Muscle of arm (tissue), 12 donors: ENCODE data around the gene SAXO1. TPM values are rescaled to one million over a fixed set of nuclear protein-coding genes. Genes with fewer than 3 reads are reported as not detected.
"Not testable (repeated sequence)": the region's sequence is repeated elsewhere in the genome, so short reads cannot be mapped to it uniquely, and the experiment has no call there.

Experiments used
- DNase-seq: peaks from one replicate; pipeline ENCODE4 v3.0.0-alpha.2; 2013
- polyA plus RNA-seq, 12 donors: library from polyadenylated mRNA; unstranded; fragments of 120-200 nt; gene quantifications; one replicate each; pipeline ENCODE4 v1.2.1, GENCODE V29; 2013; ENCODE audit not compliant: insufficient read length in 12 of 12

SAXO1 gene
- polyA plus RNA-seq, 12 donors: 0.07 to 0.24 (median 0.13) TPM; not detected in 2

- no peak for DNase-seq
Observed at GRCh38 chr9:19000133-19000532, 32.9 kb downstream of the SAXO1 start.

DNA sequence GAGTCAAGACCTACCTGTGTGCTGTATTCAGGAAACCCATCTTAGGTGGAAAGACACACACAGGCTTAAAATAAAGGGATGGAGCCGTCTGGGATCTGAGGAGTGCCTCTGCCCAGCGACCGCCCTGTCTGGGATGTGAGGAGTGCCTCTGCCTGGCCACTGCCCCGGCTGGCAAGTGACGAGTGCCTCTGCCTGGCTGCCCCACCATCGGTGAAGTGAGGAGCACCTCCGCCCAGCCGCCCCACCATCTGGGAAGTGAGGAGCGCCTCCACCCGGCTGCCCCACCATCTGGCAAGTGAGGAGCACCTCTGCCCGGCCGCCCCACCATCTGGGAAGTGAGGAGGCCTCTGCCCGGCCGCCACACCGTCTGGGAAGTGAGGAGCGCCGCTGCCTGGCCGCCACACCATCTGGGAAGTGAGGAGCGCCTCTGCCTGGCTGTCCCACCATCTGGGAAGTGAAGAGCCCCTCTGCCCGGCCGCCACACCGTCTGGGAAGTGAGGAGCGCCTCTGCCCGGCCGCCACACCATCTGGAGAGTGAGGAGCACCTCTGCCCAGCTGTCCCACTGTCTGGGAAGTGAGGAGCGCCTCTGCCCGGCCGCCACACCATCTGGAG lies 33.7 kb downstream of the SAXO1 start:
- no peak for DNase-seq

GRCh38 chr9:18997151-18997550 lies 35.9 kb downstream of the SAXO1 start:
- no peak for DNase-seq

DNA sequence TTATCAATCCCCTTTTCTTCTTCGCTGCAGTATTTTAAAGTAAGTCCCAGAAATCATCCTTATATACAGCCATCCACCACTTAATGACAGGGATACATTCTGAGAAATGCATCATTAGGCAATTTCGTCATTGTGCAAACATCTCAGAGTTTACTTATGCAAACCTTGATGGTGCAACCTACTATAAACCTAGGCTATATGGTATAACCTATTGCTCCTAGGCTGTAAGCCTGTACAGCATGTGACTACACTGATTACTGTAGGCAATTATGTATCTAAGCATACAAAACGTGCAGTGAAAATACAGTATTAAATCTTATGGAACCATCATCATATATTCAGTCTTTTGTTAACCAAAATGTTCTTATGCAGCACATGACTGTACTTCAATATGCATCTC lies 36.8 kb downstream of the SAXO1 start:
- no peak for DNase-seq

GRCh38 chr9:18994263-18994916 lies 38.6 kb downstream of the SAXO1 start:
- no peak for DNase-seq

- DNase-seq: not testable (repeated sequence)
Observed at GRCh38 chr9:18991197-18991596, 41.8 kb downstream of the SAXO1 start.

- DNase-seq: no peak
Observed at GRCh38 chr9:18990494-18990893, 42.5 kb downstream of the SAXO1 start.

- no peak for DNase-seq
Observed at GRCh38 chr9:18989865-18990264, 43.1 kb downstream of the SAXO1 start.

DNA sequence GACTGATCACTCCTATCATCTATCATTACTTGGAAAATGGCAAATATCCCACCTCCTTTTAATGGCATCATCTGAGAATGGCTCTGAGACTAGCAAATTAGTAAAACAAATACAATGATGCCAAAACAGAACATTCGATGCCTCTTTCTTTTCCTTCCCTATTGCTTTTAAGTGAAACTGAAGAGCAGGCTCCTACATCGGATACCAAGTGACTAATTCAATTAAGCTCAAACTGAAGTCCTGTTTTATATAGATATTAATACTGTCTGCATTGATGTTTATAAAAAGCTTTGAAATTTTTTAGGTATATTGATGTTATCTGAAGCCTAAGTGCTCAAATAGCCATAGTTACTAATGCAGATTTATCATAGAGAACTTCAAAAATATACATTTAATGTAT lies 43.9 kb downstream of the SAXO1 start:
- no peak for DNase-seq

DNA sequence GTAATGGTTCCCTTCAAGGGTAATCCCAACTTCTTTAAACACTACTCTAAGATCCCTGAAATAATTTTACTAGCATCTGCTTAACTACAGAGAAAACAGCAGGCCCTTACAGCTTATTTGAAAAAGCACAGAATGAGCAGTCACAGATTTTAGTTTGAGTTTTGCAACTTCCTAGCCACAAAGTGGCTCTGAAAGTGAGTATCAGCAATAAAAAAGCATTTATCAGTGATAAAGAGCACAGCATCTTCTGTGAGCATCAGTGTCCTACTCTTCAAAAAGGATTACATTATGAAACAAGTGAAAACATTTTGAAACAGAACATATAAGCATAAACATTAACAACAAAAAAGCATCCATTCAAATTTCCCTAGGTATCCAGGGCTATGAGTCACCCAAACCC lies 45.0 kb downstream of the SAXO1 start:
- no peak for DNase-seq

DNA sequence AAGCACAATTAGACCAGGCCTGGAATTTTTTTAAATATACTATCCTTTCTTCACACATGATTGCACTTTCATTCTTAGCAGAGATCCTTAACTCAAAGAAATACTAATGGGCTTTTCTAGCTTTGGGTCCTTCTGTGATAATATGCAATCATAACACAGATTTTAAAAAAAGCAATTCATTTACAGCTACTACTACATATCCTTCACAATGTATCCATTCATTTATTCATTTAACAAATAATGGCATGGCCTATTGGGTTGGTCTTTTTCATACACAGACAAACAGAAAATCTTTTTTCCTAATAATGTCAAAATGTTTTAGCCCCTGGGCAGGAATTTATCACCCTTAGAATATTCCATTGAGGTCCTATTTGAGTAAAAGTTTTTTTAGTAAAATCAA lies 47.0 kb downstream of the SAXO1 start:
- DNase-seq: no peak

DNA sequence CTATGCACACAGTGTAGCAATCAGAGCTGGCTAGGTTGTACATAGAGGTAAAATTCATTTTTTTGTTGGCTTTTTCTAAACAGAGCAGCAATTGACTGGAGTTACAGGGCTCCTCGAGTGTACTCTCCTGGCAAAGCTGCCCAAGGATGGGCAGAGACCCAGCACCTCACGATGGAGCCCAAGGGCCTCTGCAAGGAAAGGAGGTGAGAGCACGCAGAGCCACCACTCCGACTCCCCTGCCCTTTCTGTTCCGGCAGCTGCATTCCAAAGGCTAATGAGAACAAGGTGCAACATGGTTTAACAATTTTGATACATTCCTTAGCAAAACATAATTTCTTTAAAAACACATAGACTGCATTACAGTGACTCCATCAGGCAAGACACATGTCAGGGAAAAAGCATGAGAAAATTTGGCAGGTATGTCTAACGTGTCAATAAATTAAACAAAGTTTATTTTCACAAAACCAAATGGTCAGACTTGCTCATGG lies 47.5 kb downstream of the SAXO1 start:
- DNase-seq: no peak

- no peak for DNase-seq
Observed at GRCh38 chr9:18982262-18982620, 50.8 kb downstream of the SAXO1 start.

DNA sequence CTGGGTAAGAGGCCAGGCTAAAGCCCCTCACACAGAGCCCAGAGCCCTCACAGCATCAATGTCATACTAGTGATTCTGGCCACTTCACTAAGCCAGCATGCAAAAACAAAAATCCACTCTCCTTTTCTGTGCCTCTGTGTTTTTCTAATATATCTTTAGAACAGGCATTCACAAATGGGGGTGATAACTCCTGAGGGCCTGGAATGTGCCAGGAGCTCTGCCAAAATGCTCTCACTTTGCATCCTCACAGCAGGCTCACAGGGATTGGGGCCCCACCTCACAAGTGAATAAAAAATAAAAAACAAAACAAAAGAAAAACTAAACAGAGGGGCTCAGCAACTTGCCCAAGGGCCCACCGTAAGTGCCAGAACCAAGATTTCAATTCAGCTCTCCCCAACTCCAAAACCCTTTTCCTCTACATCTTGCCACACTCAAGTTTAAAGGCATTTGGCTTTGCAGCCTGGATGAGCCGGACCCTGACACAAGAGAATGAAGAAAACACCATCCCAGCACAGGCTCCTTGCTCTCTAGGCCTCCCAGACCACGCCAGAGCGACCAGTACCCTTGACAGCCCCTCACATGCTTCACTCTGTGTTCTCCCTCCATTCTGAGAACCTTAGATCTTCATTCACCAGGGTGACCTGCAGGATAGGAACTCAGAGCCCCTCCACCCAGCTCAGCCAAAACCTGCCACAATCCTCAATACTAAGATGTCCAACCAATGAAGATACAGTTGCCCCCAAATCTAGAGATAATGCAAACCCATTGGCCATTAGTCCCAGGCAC lies 51.3 kb downstream of the SAXO1 start:
- DNase-seq: no peak

- no peak for DNase-seq
Observed at GRCh38 chr9:18980189-18980588, 52.8 kb downstream of the SAXO1 start.

DNA sequence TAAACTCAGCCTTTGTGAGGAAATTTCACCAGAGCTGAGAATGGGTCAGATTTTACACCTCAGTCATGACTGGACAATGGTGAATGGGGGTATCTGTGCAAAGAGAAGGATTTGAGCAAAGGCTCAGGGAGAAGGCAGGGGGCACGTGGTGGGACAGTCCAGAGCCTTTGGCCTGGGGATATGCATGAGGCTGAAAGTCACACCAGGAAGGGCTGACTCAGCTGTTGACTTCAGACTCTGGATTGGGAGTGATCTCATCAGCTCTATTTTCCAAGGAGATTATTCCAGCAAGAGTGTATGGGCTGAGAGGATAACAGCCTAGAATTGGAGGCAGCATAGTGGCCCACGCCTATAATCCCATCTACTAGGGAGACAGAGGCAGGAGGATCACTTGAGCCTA lies 53.6 kb downstream of the SAXO1 start:
- DNase-seq: no peak

- DNase-seq: no peak
Observed at GRCh38 chr9:18978188-18978587, 54.8 kb downstream of the SAXO1 start.

DNA sequence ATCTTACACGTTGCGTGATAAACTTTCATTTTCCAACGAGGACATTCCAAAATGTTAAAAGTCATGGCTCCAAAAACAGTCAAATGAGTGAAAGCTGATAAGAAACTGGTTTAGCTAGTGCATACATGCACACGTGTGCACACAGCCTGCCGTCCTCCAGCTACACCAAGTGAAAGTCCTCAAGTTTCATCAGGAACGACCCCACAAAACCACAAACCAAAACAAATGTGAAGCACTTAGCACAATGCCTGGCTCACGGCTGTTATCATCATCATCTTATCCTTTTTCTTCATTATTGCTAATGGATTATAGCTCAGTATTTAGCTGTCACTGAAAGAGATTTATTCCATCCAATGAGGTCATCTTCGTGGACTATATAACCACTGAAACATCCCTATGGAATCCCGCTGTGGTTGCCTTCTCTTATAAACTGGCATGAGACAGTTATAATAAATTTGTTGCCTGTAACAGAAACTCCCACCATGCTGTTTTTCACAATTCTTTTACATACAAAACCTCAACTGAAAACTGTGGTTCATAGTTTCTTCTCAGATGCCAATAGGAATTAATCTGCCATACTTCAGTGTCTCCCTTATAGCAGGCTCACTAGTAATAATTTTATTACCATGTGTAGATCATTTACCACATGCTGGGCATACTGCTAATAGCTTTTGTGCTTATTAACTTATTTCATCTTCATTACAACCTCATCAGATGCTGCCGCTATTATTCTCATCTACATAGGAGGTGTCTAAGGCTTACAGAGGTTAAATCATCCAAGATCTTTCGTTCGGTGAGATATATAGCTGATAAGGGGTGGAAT lies 56.1 kb downstream of the SAXO1 start:
- no peak for DNase-seq

GRCh38 chr9:18976221-18976708 lies 56.7 kb downstream of the SAXO1 start:
- DNase-seq: no peak

DNA sequence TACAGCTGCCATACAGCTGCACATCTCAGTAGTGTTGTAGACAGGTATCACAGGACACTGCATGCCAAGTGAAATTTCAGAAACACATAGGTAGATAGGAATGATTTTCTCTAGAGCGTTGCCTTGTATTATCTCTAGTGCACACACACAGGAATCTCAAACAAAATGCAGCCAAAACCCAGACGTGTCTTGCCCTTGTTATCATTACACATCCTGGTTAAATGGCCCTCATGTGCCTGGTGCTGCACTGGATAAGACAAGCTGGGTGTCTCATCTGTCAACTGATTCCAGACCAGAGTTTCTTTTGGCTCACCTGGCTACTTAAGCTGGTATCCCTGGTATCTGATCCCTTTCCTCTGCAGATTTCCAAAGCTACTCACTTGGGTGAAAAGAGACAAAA lies 59.7 kb downstream of the SAXO1 start:
- no peak for DNase-seq

DNA sequence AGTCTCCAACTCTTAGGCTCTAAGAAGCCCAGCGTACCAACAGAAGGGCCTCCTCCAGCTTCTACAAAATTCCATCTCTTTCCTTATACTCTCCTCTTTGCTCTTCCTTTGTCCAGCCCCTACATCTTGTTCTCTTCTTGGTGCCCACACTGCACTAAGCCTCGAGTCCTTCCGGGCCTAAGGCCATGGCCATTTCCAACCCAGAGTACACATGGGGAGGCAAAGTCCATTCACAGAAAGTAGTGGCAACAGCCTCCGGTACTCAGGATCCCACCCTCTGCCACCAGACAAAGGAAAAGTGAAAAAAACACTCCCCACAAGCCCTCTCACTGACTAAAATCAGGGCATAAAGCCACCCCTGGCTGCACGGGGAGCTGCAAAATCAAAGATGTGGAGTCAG lies 60.3 kb downstream of the SAXO1 start:
- DNase-seq: no peak

DNA sequence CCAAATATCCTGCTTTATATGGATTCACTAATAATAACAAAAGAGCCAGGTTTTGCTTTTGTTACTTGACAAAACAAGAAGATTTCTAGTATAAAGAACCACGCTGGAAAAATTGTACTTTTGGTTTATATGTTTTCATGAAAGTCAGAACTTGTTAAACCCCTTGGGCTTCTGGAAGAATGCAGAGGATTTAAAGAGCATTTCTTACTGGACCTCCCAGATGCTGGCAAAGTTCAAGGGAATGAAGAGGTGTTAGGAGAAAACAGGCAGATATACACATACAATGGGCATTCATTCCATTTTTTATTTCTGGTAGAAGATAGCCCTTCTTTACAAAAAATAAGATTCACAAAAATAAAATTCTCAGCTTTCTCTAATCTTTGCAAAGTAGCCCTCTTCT lies 61.1 kb downstream of the SAXO1 start:
- DNase-seq: no peak
